Measurements from ENCODE around the gene ACR.
"Not testable (repeated sequence)": the region's sequence is repeated elsewhere in the genome, so short reads cannot be mapped to it uniquely, and the experiment has no call there.

DNA sequence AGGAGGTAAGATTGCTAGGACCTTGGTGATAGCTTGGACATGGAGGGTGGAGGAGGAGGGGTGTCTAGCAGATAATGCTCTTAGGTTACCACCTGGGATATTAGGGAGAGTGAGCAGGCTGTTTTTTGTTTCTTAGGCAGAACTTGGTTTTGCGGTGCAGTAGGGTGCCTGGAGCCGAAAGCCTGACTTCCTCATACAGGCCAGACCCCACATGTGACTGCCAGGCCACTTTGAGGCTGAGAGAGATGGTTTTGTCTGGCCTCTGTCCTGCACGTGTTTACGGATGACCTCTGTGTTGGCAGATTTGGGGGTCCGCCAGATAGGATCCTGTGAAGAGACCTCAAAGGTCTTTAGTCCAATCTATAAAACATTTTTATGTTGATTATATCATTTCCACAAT, 47.3 kb downstream of the ACR start:
- TF ChIP-seq, protein P1, sequence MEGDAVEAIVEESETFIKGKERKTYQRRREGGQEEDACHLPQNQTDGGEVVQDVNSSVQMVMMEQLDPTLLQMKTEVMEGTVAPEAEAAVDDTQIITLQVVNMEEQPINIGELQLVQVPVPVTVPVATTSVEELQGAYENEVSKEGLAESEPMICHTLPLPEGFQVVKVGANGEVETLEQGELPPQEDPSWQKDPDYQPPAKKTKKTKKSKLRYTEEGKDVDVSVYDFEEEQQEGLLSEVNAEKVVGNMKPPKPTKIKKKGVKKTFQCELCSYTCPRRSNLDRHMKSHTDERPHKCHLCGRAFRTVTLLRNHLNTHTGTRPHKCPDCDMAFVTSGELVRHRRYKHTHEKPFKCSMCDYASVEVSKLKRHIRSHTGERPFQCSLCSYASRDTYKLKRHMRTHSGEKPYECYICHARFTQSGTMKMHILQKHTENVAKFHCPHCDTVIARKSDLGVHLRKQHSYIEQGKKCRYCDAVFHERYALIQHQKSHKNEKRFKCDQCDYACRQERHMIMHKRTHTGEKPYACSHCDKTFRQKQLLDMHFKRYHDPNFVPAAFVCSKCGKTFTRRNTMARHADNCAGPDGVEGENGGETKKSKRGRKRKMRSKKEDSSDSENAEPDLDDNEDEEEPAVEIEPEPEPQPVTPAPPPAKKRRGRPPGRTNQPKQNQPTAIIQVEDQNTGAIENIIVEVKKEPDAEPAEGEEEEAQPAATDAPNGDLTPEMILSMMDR (conservative IDR thresholded peaks at IDR 0.05; ENCODE audit: low read length), result not testable (repeated sequence)
- TF ChIP-seq EZH2phosphoT487 (IDR thresholded peaks at IDR 0.05; ENCODE audit: borderline replicate concordance), result not testable (repeated sequence)

Data from Loucy (cell line).